Measurements from ENCODE around the gene RHBDF2.

The RHBDF2 gene

GRCh38 chr17:76432712-76433336, 68.4 kb downstream of the RHBDF2 start:
- peak in 1 of 2 donors; percentile 14 for DNase-seq

DNA sequence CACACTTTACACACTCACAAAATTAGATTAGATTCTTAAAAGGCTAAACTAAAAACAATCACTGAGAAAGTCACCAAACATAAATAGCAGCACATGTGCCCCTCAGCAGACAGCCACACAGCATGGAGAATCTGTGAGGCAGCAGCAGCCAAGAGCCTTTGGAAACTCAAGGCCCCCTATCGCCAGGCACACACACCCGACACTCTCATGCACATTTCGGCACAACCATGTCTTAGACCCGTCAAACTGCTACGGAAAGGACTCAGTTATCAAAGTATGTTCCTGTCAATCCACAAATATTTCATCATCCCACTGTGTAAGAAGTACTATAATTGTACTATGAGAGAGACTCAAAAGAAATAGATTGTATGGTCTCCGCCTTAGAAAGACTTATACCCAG, 69.2 kb downstream of the RHBDF2 start:
- no peak for DNase-seq

- no peak for DNase-seq
Observed at GRCh38 chr17:76431509-76431908, 69.7 kb downstream of the RHBDF2 start.

DNA sequence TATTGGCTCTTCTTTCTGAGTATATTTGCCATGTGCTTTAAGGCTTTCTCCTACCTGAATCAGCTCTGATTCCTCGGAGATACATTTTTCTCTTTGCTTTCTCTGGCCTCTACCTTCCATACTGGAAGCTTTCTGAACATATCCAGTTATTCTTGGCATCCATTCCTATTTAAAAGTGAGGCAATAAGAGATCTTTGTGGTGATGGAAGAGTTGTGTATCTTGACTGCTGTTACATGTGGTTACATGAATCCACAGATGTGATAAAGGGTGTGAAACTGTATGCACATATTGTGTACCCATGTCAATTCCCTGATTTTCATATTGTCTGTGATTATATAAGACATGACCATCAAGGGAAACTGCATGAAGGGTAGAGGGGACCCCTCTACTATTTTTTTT, 72.7 kb downstream of the RHBDF2 start:
- no peak for DNase-seq

DNA sequence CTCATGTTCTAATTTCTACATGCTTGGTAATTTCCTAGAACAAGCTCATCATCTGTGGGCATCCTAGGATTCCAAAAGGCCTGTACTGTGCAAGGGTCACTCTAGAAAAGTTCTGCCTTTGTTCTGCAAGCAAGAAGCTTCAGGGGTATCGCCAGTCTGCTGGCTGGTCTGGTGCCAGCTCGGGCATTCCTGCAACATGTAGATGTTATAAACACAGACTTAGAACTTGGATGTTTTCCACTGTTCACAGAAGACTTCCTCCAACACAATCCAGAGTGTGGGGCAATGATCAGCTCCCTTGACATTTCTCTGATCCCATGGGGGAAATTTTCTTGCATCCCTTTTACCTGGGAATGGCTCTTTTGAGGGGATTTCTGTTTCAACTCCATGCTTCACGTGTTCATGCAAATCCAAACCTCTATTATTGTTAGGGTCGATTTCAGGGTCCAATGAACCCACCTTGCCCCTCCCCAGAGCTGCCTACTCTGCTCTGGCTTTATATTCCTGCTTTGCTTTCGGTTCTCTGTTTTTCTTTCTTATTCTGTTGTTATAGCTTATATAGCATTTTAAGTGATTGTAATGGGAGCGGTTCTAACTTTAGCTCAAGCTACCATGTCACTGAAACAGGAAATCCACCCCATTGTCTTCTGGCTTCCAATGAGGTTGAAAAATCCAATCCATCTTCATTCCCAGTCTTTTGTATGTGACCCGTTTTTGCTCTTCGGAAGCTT, 73.6 kb downstream of the RHBDF2 start:
- DNase-seq: peak in 1 of 2 donors; percentile 25

- no peak for DNase-seq
Observed at GRCh38 chr17:76426853-76427252, 74.4 kb downstream of the RHBDF2 start.

DNA sequence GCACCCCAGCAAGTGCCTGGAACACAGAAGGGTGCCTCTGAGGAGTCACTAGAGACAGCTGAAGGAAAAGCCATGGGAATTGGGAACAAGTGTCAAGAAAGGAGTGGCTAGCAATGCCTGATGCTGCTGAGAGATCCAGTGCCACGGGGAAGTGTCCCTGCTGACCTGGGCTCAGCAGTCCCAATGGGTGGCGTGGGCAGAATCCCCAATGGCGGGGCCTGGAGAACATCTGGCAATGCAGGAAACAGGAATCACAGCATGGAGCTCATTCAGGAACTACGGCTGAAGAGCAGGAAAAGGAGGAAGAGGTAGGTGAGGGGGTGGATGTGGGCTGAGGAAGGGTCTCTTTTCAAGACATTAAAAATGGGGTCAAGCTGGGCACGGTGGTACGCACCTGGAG, 78.4 kb downstream of the RHBDF2 start:
- no peak for DNase-seq

DNA sequence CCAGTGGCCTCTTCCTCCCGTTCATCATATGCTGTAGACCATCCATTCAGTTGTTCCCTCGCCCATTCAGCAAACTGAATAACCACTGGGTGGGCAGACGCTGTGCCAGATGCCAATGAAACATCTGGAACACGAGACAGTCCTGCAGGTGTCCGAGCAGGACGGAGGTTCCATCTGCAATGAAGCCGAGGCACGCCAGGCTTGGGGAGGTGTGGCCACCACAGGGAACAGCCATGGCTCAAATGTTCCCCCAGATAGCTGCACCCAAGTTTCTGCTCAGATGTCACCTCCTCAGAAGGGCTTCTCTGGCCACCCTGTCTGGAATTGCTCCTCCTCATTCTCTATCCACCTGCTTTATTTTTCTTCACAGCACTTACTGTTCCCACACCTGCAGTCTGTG, 78.8 kb downstream of the RHBDF2 start:
- no peak for DNase-seq

GRCh38 chr17:76421044-76421407, 80.2 kb downstream of the RHBDF2 start:
- no peak for DNase-seq

All from CD4-positive, alpha-beta T cell treated with Interferon alpha-2 for 1 hour (primary cell).